ENCODE results near the gene RNF181.
"Not testable (repeated sequence)": the region's sequence is repeated elsewhere in the genome, so short reads cannot be mapped to it uniquely, and the experiment has no call there.

Gene RNF181

DNA sequence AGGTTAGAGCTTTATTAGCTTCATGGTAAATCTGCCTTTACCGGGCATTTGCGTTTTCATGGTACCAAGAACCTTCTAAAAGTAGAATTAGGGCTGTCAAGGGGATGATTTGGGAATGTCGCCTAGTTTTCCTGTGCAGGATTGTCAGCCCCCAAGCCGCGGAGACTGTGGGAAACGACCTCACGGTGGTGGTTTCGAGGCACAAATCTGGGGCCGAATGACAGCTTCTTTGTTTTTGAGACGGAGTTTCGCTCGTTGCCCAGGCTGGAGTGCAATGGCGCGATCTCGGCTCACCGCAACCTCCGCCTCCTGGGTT is 19.8 kb downstream of the RNF181 start:
- no peak for DNase-seq

DNA sequence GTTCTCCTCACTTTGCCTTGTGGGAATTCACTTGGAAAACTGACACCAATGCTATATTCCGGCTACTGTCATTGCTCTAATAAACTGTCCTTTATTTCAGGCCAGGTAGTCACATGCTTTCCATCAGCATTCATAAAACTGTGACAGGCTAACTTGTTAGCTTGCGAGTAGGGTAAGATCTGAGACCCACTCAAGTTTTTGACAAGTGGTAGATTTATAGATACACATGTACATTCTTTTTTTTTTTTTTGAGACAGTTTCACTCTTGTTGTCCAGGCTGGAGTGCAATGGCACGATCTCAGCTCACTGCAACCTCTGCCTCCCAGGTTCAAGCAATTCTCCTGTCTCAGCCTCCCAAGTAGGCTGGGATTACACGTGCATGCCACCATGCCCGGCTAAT is 22.2 kb downstream of the RNF181 start:
- DNase-seq, result not testable (repeated sequence)

DNA sequence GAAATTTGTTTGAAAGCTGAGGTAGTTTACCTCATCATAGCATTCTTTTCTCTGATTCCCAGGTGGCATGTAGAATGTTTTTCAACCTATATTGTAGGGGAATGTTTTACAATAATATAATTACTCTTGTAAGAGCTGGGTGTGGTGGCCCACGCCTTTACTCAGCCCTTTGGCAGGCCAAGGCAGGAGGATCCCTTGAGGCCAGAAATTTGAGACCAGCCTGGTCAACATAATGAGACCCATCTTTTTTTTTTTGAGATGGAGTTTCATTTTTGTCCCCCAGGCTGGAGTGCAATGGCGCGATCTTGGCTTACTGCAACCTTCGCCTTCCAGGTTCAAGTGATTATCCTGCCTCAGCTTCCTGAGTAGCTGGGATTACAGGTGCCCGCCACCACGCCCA is 24.1 kb downstream of the RNF181 start:
- no peak for DNase-seq

DNA sequence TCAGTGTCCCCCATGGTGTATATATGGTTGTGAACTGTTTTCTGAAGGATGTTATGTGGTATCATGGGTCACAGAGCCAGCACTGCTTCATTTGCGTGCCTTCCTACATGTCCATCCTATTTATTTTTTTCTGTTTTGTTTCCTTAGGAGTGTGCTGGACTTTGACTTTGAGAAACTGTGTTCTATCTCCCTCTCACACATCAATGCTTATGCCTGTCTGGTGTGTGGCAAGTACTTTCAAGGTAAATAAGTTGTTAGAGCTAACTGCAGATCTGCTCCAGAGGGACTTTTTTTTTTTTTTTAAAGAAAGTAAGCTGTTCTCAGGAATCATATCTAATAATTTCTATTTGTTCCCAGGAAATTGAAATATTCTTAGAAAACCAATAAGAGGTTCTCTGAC is 25.8 kb downstream of the RNF181 start:
- no peak for DNase-seq

DNA sequence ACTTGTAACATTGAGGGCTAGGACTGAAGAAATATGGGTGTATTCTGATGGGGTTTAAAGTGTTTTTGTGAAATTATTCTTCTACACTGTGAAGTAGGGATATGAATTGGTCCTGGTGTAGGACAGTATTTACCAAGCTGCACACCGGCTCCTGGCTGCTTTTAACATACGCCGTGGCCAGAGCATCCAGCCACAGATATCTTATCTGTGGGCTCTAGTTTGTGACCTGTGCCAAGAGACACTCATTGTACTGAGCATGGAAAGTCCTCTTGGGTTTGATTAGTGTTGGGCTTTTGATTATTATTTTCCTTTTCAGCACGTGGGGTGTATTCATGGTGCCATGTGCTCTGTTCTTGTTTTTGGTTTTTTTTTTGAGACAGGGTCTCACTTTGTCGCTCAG is 28.4 kb downstream of the RNF181 start:
- DNase-seq, result no peak

DNA sequence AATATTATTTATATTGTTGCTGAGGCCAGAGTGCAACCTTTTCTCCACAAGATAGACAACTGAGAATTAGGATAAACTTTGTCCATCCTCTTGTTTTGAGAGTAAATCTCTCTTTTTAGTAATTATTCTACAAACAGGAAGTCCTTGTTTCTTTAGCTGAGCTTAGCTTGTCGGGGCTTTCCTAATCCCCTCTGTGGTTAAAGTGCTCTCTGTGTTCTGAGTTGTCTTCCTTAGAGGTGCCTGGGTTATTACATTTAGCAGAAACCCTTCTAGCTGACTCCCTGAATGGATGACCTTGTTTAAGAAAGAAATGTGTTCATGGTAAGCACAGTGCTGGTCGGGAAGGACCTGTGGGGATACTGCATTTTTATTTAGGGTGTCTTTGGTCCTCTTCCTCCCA is 33.1 kb downstream of the RNF181 start:
- DNase-seq, result no peak

DNA sequence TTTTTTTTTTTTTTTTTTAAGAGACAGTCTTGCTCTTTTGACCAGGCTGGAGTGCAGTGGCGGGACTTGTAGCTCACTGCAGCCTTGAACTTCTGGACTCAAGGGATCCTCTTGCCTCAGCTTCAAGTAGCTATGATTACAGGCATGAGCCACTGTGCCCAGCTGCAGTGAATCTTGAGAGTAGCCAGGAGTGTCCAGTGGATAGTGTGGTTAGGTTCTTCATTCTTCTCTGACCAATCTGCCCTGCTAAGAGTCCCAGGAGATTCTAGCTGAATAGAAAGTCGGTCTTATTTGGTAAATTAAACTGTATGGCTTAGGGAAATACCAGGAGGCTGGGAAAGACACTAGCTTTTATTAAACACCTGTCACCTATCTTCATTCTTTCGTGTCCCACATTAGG is 35.8 kb downstream of the RNF181 start:
- DNase-seq, result no peak

DNA sequence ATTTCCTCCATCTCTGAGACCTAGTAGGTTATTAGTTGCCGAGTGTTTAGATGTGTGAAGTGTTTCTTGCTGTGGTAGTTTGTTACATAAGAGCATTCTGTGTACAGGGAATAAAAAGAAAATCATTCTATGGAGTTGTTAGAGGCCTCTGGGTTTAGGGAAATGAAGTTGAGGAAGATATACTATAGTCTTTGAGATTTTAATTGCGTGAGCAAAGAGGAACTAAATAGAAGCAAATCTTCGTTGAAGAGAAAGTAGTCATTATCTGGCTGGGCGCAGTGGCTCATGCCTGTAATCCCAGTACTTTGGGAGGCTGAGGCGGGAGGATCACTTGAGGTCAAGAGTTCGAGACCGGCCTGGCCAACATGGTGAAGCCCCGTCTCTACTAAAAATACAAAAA is 39.5 kb downstream of the RNF181 start:
- no peak for DNase-seq

DNA sequence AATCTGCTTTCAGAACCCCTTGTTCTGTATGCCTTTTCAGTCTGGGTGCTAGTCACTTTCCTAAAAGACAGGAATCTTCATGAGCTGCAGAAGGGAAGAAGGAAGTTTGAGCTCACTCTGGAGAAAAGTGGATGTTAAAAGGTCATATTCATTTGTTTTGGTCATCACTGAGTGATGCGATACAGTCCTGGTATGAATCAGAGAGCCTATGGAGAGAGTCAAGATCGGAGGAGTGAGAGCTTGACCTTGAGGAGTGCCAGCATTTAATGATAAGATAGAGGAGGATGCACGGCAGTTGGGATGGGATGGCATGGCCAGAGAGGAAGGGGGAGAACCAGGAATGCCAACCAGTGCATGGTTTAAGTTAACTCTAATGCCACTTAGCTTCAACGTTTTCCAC is 40.1 kb downstream of the RNF181 start:
- DNase-seq, result no peak

DNA sequence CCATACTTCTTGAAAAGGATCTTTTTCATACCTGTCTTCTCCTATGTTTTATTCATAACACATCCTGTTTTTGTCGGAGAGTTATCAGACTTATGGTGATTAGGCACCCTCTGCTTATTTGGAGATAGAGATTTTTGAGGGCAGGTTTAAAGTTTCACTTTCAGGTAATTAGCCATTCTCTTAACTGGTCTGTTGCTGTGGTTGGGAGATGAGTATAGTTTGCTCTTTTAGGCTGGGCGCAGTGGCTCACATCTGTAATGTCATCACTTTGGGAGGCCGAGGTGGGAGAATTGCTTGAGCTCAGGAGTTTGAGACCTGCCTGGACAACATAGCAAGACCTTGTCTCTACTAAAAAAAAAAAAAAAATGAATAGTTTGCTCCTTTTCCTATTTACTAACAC is 47.2 kb downstream of the RNF181 start:
- DNase-seq, result no peak

DNA sequence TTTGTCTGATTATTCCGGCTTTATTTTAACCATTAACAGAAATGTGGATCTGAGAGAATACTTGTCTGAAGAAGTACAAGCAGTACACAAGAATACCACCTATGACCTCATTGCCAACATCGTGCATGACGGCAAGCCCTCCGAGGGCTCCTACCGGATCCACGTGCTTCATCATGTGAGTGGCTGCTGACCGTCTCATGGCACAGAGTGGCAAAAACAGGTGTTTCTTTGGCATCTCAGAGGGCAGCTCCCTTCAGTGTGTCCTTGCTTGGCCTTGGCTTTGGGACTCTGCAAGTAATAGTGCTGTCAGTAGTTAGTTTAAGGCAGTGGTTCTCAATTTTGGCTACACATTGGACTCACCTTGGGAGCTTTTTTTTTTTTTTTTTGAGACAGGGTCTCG is 49.4 kb downstream of the RNF181 start:
- no peak for DNase-seq

DNA sequence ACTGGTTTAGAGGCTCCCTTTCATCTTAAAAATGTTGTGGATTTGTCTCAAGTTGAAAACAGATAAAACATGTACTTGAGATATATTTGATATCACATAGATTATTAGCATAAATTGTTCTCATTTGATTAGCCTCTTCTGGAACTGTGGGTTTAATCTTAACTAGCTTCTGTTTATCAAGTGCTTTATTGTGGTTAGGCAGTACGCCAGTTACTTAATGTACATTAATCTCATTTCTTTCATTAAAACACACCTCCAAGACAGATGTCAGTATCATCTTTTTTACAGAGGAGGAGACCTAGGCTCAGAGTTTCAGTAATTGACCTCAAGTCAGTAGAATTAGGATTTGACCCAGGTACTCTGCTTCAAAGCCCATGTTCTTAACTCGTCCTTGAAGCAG is 50.6 kb downstream of the RNF181 start:
- DNase-seq, result no peak
